HL-60 (cell line): ENCODE results near the gene SLC22A23.

Experiments used
- GABPA ChIP-seq: IDR thresholded peaks from 2 replicates; pipeline ENCODE4 v1.6.1; 2012; ENCODE audit warnings: low read depth
- POLR2AphosphoS5 ChIP-seq: IDR thresholded peaks from 2 replicates; pipeline ENCODE4 v1.6.1; 2012; ENCODE audit warnings: low read depth
- SPI1 ChIP-seq: IDR thresholded peaks from 2 replicates; pipeline ENCODE4 v1.6.1; 2012; ENCODE audit warnings: low read depth, mild to moderate bottlenecking, borderline replicate concordance
- TF ChIP-seq, protein P1 (sequence below): IDR thresholded peaks from one replicate; pipeline ENCODE4 v1.5.1; 2011; ENCODE audit warnings: low read length, control low read depth, inconsistent platforms; ENCODE audit not compliant: insufficient read depth
- TF ChIP-seq, protein P2 (sequence below): IDR thresholded peaks from 2 replicates; pipeline ENCODE4 v1.6.1; 2012; ENCODE audit warnings: low read depth; ENCODE audit not compliant: insufficient replicate concordance

DNA sequence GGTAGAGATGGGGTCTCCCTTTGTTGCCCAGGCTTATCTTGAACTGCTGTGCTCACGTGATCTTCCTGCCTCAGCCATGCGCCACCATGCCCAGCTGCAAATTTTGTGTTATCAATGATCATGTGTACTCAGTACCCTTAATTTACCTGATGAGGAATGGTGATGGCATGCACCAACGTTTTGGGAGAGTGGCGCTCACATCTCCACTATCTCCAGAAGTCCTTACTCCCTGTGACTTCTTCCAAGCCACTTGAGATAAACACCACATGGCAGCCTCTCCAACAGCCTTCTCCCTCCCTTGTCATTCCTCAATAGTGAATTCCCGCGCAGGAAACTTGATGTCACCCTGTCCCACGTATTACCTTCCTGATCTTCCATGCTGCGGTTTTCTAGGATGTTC lies 140.0 kb downstream of the SLC22A23 start:
- TF ChIP-seq, protein P1, sequence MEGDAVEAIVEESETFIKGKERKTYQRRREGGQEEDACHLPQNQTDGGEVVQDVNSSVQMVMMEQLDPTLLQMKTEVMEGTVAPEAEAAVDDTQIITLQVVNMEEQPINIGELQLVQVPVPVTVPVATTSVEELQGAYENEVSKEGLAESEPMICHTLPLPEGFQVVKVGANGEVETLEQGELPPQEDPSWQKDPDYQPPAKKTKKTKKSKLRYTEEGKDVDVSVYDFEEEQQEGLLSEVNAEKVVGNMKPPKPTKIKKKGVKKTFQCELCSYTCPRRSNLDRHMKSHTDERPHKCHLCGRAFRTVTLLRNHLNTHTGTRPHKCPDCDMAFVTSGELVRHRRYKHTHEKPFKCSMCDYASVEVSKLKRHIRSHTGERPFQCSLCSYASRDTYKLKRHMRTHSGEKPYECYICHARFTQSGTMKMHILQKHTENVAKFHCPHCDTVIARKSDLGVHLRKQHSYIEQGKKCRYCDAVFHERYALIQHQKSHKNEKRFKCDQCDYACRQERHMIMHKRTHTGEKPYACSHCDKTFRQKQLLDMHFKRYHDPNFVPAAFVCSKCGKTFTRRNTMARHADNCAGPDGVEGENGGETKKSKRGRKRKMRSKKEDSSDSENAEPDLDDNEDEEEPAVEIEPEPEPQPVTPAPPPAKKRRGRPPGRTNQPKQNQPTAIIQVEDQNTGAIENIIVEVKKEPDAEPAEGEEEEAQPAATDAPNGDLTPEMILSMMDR: no peak
- TF ChIP-seq SPI1: no peak
- TF ChIP-seq POLR2AphosphoS5: no peak
- TF ChIP-seq, protein P2, sequence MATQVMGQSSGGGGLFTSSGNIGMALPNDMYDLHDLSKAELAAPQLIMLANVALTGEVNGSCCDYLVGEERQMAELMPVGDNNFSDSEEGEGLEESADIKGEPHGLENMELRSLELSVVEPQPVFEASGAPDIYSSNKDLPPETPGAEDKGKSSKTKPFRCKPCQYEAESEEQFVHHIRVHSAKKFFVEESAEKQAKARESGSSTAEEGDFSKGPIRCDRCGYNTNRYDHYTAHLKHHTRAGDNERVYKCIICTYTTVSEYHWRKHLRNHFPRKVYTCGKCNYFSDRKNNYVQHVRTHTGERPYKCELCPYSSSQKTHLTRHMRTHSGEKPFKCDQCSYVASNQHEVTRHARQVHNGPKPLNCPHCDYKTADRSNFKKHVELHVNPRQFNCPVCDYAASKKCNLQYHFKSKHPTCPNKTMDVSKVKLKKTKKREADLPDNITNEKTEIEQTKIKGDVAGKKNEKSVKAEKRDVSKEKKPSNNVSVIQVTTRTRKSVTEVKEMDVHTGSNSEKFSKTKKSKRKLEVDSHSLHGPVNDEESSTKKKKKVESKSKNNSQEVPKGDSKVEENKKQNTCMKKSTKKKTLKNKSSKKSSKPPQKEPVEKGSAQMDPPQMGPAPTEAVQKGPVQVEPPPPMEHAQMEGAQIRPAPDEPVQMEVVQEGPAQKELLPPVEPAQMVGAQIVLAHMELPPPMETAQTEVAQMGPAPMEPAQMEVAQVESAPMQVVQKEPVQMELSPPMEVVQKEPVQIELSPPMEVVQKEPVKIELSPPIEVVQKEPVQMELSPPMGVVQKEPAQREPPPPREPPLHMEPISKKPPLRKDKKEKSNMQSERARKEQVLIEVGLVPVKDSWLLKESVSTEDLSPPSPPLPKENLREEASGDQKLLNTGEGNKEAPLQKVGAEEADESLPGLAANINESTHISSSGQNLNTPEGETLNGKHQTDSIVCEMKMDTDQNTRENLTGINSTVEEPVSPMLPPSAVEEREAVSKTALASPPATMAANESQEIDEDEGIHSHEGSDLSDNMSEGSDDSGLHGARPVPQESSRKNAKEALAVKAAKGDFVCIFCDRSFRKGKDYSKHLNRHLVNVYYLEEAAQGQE: no peak
- TF ChIP-seq GABPA: no peak
